Tibial nerve (tissue), 4 donors: ENCODE results near the gene DNASE1. TPM values are rescaled to one million over a fixed set of nuclear protein-coding genes. Genes with fewer than 3 reads are reported as not detected.

ENCODE experiments used
- DNase-seq, 2 donors: peaks; one replicate each; pipeline ENCODE4 v3.0.0-alpha.2; 2019; ENCODE audit warnings: low spot score in 2 of 2
- H3K27ac ChIP-seq, 4 donors: fragments of 200-600 bp; sonication (generic) in 3 of 4; one replicate each; pipeline ENCODE4 v1.5.1; 2017 to 2019; ENCODE audit warnings: mild to moderate bottlenecking in 1 of 4
- H3K27me3 ChIP-seq, 2 donors: fragments of 200-600 bp; sonication (generic) in 1 of 2; one replicate each; pipeline versions ENCODE4 v1.5.1 to v1.6.0; 2017 to 2019
- H3K36me3 ChIP-seq, 3 donors: fragments of 200-600 bp; sonication (generic); one replicate each; pipeline ENCODE4 v1.5.1; 2018 to 2019
- H3K4me1 ChIP-seq, 4 donors: fragments of 200-600 bp; sonication (generic) in 3 of 4; one replicate each; pipeline ENCODE4 v1.5.1; 2017 to 2019
- H3K4me3 ChIP-seq, 4 donors: fragments of 200-600 bp; sonication (generic) in 3 of 4; one replicate each; pipeline ENCODE4 v1.5.1; 2017 to 2019; ENCODE audit warnings: mild to moderate bottlenecking in 1 of 4, moderate library complexity in 1 of 4
- H3K9me3 ChIP-seq, 4 donors: fragments of 200-600 bp; sonication (generic) in 3 of 4; one replicate each; pipeline ENCODE4 v1.5.1; 2017 to 2019
- EP300 ChIP-seq, 2 donors: sonication (generic); formaldehyde crosslinking; IDR thresholded peaks; one replicate each; pipeline ENCODE4 v1.6.1; 2017; ENCODE audit warnings: antibody characterized with exemption in 2 of 2, mild to moderate bottlenecking in 1 of 2
- POLR2A ChIP-seq, 2 donors: fragments of 450-650 bp; IDR thresholded peaks; one replicate each; pipeline ENCODE4 v1.6.1; 2017; ENCODE audit warnings: antibody characterized with exemption in 2 of 2, mild to moderate bottlenecking in 2 of 2, moderate library complexity in 2 of 2
- WGBS, 2 donors: methylation state at CpG; one replicate each; pipeline ENCODE4 v1.1.5; 2018; 5-methylcytosine and 5-hydroxymethylcytosine counted together
- total RNA-seq, 4 donors: library from RNA; depleted of rRNA; stranded (reverse); fragments of >200 nt; gene quantifications; one replicate each; pipeline ENCODE4 v1.1.0, GENCODE V29; 2016
- TF ChIP-seq, protein P1 (sequence below), 5 experiments: fragments of 200-600 bp in 3 of 5; fragments of 450-650 bp in 2 of 5; sonication (generic) in 3 of 5; IDR thresholded peaks; one replicate each; pipeline ENCODE4 v1.5.1; 2016 to 2019; ENCODE audit warnings: antibody characterized with exemption in 5 of 5, mild to moderate bottlenecking in 3 of 5, moderate library complexity in 2 of 5

The DNASE1 gene
- total RNA-seq, 4 donors from 2014 or later: 14.4 to 32.0 (median 22.4) TPM

GRCh38 chr16:3609895-3610697 is 44.4 kb upstream of the DNASE1 start:
- no peaks in the 10 kb centered on the region for H3K9me3 ChIP-seq
- no peak overlapping the region for H3K27ac ChIP-seq
- H3K27me3 ChIP-seq: no peaks in the 10 kb centered on the region
- peak overlapping the region in 2 of 4 donors; percentile 61 to 94 for H3K4me3 ChIP-seq
- WGBS, 2 donors: 68 to 70% methylated on average over 14 of the region's 14 CpGs
- TF ChIP-seq, protein P1, sequence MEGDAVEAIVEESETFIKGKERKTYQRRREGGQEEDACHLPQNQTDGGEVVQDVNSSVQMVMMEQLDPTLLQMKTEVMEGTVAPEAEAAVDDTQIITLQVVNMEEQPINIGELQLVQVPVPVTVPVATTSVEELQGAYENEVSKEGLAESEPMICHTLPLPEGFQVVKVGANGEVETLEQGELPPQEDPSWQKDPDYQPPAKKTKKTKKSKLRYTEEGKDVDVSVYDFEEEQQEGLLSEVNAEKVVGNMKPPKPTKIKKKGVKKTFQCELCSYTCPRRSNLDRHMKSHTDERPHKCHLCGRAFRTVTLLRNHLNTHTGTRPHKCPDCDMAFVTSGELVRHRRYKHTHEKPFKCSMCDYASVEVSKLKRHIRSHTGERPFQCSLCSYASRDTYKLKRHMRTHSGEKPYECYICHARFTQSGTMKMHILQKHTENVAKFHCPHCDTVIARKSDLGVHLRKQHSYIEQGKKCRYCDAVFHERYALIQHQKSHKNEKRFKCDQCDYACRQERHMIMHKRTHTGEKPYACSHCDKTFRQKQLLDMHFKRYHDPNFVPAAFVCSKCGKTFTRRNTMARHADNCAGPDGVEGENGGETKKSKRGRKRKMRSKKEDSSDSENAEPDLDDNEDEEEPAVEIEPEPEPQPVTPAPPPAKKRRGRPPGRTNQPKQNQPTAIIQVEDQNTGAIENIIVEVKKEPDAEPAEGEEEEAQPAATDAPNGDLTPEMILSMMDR (IDR thresholded peaks at IDR 0.05): no peak
- TF ChIP-seq POLR2A (IDR thresholded peaks at IDR 0.05) (no peak), EP300 (IDR thresholded peaks at IDR 0.05) (no peak)
- H3K4me1 ChIP-seq: peaks cover 0 to 29% (median 12%) of the 10 kb centered on the region in 4 donors
- DNase-seq: no peak
- H3K36me3 ChIP-seq: peaks cover 0 to 19% (median 0%) of the 10 kb centered on the region in 3 donors

- Histone ChIP-seq H3K27me3 (no peaks in the 10 kb centered on the region), H3K4me3 (peak overlapping the region; percentile 61 to 99 (median 84)), H3K36me3 (peaks cover 0 to 15% (median 0%) of the 10 kb centered on the region in 3 donors), H3K27ac (peak overlapping the region in 3 of 4 donors; percentile 73 to 89 (median 88)), H3K9me3 (no peaks in the 10 kb centered on the region), H3K4me1 (peaks cover 0 to 29% (median 12%) of the 10 kb centered on the region in 4 donors)
- 3 to 4% methylated on average over 10 of the region's 10 CpGs for WGBS, 2 donors
- DNase-seq: no peak
- TF ChIP-seq, protein P1 (IDR thresholded peaks at IDR 0.05): no peak
Observed at GRCh38 chr16:3610698-3611145, 43.8 kb upstream of the DNASE1 start.

- H3K4me3 ChIP-seq: peak within 1 kb of the TSS; percentile 61 to 99 (median 84)
- TF ChIP-seq POLR2A (IDR thresholded peaks at IDR 0.05) (peak; percentile 49 to 81), EP300 (IDR thresholded peaks at IDR 0.05) (peak in 1 of 2 donors; percentile 62)
- TF ChIP-seq, protein P1 (IDR thresholded peaks at IDR 0.05): peak in 2 of 5 experiments; percentile 8 to 57
- 0% methylated on average over 79 to 82 of the region's 86 CpGs for WGBS, 2 donors
- H3K27ac ChIP-seq: peak within 1 kb of the TSS; percentile 28 to 89 (median 80)
- peaks cover 0 to 29% (median 12%) of the 10 kb centered on the region in 4 donors for H3K4me1 ChIP-seq
- H3K36me3 ChIP-seq: peaks cover 0 to 9% (median 0%) of the 10 kb centered on the region in 3 donors
- no peaks in the 10 kb centered on the region for H3K27me3 ChIP-seq
- peak; percentile 68 to 78 for DNase-seq
- no peaks in the 10 kb centered on the region for H3K9me3 ChIP-seq
Observed at GRCh38 chr16:3611146-3611975, 43.1 kb upstream of the DNASE1 start, which contains the start of gene SLX4. Gene SLX4 (minus strand): TSS chr16:3611606. CDS start chr16:3608964, 2,642 bp downstream.

- Histone ChIP-seq H3K9me3 (no peaks in the 10 kb centered on the region), H3K36me3 (no peaks in the 10 kb centered on the region), H3K27ac (no peak overlapping the region), H3K4me3 (peak overlapping the region in 3 of 4 donors; percentile 61 to 94 (median 94)), H3K27me3 (no peaks in the 10 kb centered on the region), H3K4me1 (peaks cover 0 to 29% (median 12%) of the 10 kb centered on the region in 4 donors)
- DNase-seq: no peak
- TF ChIP-seq, protein P1 (IDR thresholded peaks at IDR 0.05): no peak
- TF ChIP-seq EP300 (IDR thresholded peaks at IDR 0.05) (no peak), POLR2A (IDR thresholded peaks at IDR 0.05) (no peak)
- WGBS, 2 donors: 84 to 85% methylated on average over 34 of the region's 34 CpGs
Observed at GRCh38 chr16:3612510-3613466, 41.7 kb upstream of the DNASE1 start.
